ENCODE measurements around the gene FBXL7. TPM values are rescaled to one million over a fixed set of nuclear protein-coding genes. Genes with fewer than 3 reads are reported as not detected.

FBXL7 gene
- polyA plus RNA-seq, 1 donor (not counting 4 experiments of a cell fraction or from before 2014, with no cell fraction given), result 0.22 TPM

- H3K4me1 ChIP-seq (ENCODE audit: control insufficient read depth, extremely low read depth, insufficient read depth, low read length), result no peaks in the 10 kb centered on the region
- H4K20me1 ChIP-seq (ENCODE audit: control insufficient read depth, extremely low read depth, insufficient read depth, low read length), result no peaks in the 10 kb centered on the region
- H3K79me2 ChIP-seq (ENCODE audit: control insufficient read depth, insufficient read depth, low read length), result no peaks in the 10 kb centered on the region
- no peak for FAIRE-seq
- H3K4me3 ChIP-seq (ENCODE audit: control insufficient read depth in 2 of 3, extremely low read depth in 1 of 3, insufficient read depth in 2 of 3, low read depth in 1 of 3, low read length in 3 of 3), result no peak overlapping the region
- no peak for DNase-seq (ENCODE audit: low read depth, low spot score)
- H3K36me3 ChIP-seq (ENCODE audit: control insufficient read depth in 2 of 2, extremely low read depth in 1 of 2, insufficient read depth in 2 of 2, low read length in 2 of 2), result no peaks in the 10 kb centered on the region
- peaks cover 3% of the 10 kb centered on the region for H3K9me3 ChIP-seq (ENCODE audit: control insufficient read depth, low read depth, low read length)
- dilution Hi-C loops (cut with MboI; ENCODE audit: extremely low pct_ligation_motif_present, low sequenced_read_pairs), result no loop called here
- H2AFZ ChIP-seq (ENCODE audit: control insufficient read depth, low read length), result no peak overlapping the region
- no peak overlapping the region for H3K27ac ChIP-seq (ENCODE audit: control insufficient read depth, insufficient read depth, low read length)
- H3K4me2 ChIP-seq (ENCODE audit: control insufficient read depth, extremely low read depth, insufficient read depth, low read depth, low read length), result no peak overlapping the region
- H3K27me3 ChIP-seq (ENCODE audit: control insufficient read depth, extremely low read depth, insufficient read depth, low read length), result no peaks in the 10 kb centered on the region
- H3K9me1 ChIP-seq (ENCODE audit: control insufficient read depth, extremely low read depth, insufficient read depth, low read length), result no peaks in the 10 kb centered on the region
- TF ChIP-seq EZH2 (IDR thresholded peaks at IDR 0.05; ENCODE audit: low read length) (no peak), CTCF (optimal IDR thresholded peaks at IDR 0.05 in 1 of 3, IDR thresholded peaks at IDR 0.05 in 1 of 3, conservative IDR thresholded peaks at IDR 0.05 in 1 of 3; ENCODE audit: extremely low read depth in 1 of 3, insufficient read depth in 2 of 3, low read length in 3 of 3) (no peak)
- H3K9ac ChIP-seq (ENCODE audit: control insufficient read depth, extremely low read depth, insufficient read depth, low read length), result no peak overlapping the region
Measured at GRCh38 chr5:15614679-15615078, 114.7 kb downstream of the FBXL7 start.

DNA sequence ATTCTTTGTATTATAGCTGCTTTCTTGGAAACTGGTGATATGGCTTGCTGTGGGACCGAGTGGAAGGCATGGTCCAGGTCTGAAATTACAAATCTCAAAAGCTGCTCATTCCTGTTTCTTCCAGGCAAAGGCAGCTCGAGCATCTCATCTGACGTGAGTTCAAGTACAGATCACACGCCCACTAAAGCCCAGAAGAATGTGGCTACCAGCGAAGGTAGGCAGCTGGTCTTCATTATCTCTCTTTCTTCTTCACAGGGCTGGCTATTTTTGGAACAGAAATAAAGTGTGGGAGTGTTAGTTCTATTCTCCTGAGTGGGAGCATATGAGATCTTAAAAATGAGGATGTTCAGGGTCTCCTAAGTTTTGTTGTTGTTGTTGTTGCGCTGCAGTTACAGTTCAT is 115.9 kb downstream of the FBXL7 start:
- H3K4me3 ChIP-seq (ENCODE audit: control insufficient read depth in 2 of 3, extremely low read depth in 1 of 3, insufficient read depth in 2 of 3, low read depth in 1 of 3, low read length in 3 of 3), result no peak overlapping the region
- TF ChIP-seq EZH2 (IDR thresholded peaks at IDR 0.05; ENCODE audit: low read length) (no peak), CTCF (optimal IDR thresholded peaks at IDR 0.05 in 1 of 3, IDR thresholded peaks at IDR 0.05 in 1 of 3, conservative IDR thresholded peaks at IDR 0.05 in 1 of 3; ENCODE audit: extremely low read depth in 1 of 3, insufficient read depth in 2 of 3, low read length in 3 of 3) (no peak)
- FAIRE-seq (no peak), DNase-seq (ENCODE audit: low read depth, low spot score) (no peak)
- H3K79me2 ChIP-seq (ENCODE audit: control insufficient read depth, insufficient read depth, low read length), result no peaks in the 10 kb centered on the region
- H3K9me1 ChIP-seq (ENCODE audit: control insufficient read depth, extremely low read depth, insufficient read depth, low read length), result no peaks in the 10 kb centered on the region
- dilution Hi-C loops (cut with MboI; ENCODE audit: extremely low pct_ligation_motif_present, low sequenced_read_pairs), result no loop called here
- peaks cover 2% of the 10 kb centered on the region for H3K9me3 ChIP-seq (ENCODE audit: control insufficient read depth, low read depth, low read length)
- no peak overlapping the region for H3K27ac ChIP-seq (ENCODE audit: control insufficient read depth, insufficient read depth, low read length)
- no peak overlapping the region for H3K9ac ChIP-seq (ENCODE audit: control insufficient read depth, extremely low read depth, insufficient read depth, low read length)
- H3K4me2 ChIP-seq (ENCODE audit: control insufficient read depth, extremely low read depth, insufficient read depth, low read depth, low read length), result no peak overlapping the region
- H3K27me3 ChIP-seq (ENCODE audit: control insufficient read depth, extremely low read depth, insufficient read depth, low read length), result no peaks in the 10 kb centered on the region
- no peaks in the 10 kb centered on the region for H3K4me1 ChIP-seq (ENCODE audit: control insufficient read depth, extremely low read depth, insufficient read depth, low read length)
- H4K20me1 ChIP-seq (ENCODE audit: control insufficient read depth, extremely low read depth, insufficient read depth, low read length), result no peaks in the 10 kb centered on the region
- H3K36me3 ChIP-seq (ENCODE audit: control insufficient read depth in 2 of 2, extremely low read depth in 1 of 2, insufficient read depth in 2 of 2, low read length in 2 of 2), result no peaks in the 10 kb centered on the region
- no peak overlapping the region for H2AFZ ChIP-seq (ENCODE audit: control insufficient read depth, low read length)
